Tibial nerve (tissue), 4 donors: ENCODE results near the gene COL25A1. TPM values are rescaled to one million over a fixed set of nuclear protein-coding genes. Genes with fewer than 3 reads are reported as not detected.

Source experiments
- DNase-seq, 2 donors: peaks; one replicate each; pipeline ENCODE4 v3.0.0-alpha.2; 2019; ENCODE audit warnings: low spot score in 2 of 2
- H3K27ac ChIP-seq, 4 donors: fragments of 200-600 bp; sonication (generic) in 3 of 4; one replicate each; pipeline ENCODE4 v1.5.1; 2017 to 2019; ENCODE audit warnings: mild to moderate bottlenecking in 1 of 4
- H3K27me3 ChIP-seq, 2 donors: fragments of 200-600 bp; sonication (generic) in 1 of 2; one replicate each; pipeline versions ENCODE4 v1.5.1 to v1.6.0; 2017 to 2019
- H3K36me3 ChIP-seq, 3 donors: fragments of 200-600 bp; sonication (generic); one replicate each; pipeline ENCODE4 v1.5.1; 2018 to 2019
- H3K4me1 ChIP-seq, 4 donors: fragments of 200-600 bp; sonication (generic) in 3 of 4; one replicate each; pipeline ENCODE4 v1.5.1; 2017 to 2019
- H3K4me3 ChIP-seq, 4 donors: fragments of 200-600 bp; sonication (generic) in 3 of 4; one replicate each; pipeline ENCODE4 v1.5.1; 2017 to 2019; ENCODE audit warnings: mild to moderate bottlenecking in 1 of 4, moderate library complexity in 1 of 4
- H3K9me3 ChIP-seq, 4 donors: fragments of 200-600 bp; sonication (generic) in 3 of 4; one replicate each; pipeline ENCODE4 v1.5.1; 2017 to 2019
- EP300 ChIP-seq, 2 donors: sonication (generic); formaldehyde crosslinking; IDR thresholded peaks; one replicate each; pipeline ENCODE4 v1.6.1; 2017; ENCODE audit warnings: antibody characterized with exemption in 2 of 2, mild to moderate bottlenecking in 1 of 2
- POLR2A ChIP-seq, 2 donors: fragments of 450-650 bp; IDR thresholded peaks; one replicate each; pipeline ENCODE4 v1.6.1; 2017; ENCODE audit warnings: antibody characterized with exemption in 2 of 2, mild to moderate bottlenecking in 2 of 2, moderate library complexity in 2 of 2
- WGBS, 2 donors: methylation state at CpG; one replicate each; pipeline ENCODE4 v1.1.5; 2018; 5-methylcytosine and 5-hydroxymethylcytosine counted together
- total RNA-seq, 4 donors: library from RNA; depleted of rRNA; stranded (reverse); fragments of >200 nt; gene quantifications; one replicate each; pipeline ENCODE4 v1.1.0, GENCODE V29; 2016
- TF ChIP-seq, protein P1 (sequence below), 5 experiments: fragments of 200-600 bp in 3 of 5; fragments of 450-650 bp in 2 of 5; sonication (generic) in 3 of 5; IDR thresholded peaks; one replicate each; pipeline ENCODE4 v1.5.1; 2016 to 2019; ENCODE audit warnings: antibody characterized with exemption in 5 of 5, mild to moderate bottlenecking in 3 of 5, moderate library complexity in 2 of 5

COL25A1 gene
- total RNA-seq, 4 donors from 2014 or later = 1.5 to 4.1 (median 2.3) TPM

DNA sequence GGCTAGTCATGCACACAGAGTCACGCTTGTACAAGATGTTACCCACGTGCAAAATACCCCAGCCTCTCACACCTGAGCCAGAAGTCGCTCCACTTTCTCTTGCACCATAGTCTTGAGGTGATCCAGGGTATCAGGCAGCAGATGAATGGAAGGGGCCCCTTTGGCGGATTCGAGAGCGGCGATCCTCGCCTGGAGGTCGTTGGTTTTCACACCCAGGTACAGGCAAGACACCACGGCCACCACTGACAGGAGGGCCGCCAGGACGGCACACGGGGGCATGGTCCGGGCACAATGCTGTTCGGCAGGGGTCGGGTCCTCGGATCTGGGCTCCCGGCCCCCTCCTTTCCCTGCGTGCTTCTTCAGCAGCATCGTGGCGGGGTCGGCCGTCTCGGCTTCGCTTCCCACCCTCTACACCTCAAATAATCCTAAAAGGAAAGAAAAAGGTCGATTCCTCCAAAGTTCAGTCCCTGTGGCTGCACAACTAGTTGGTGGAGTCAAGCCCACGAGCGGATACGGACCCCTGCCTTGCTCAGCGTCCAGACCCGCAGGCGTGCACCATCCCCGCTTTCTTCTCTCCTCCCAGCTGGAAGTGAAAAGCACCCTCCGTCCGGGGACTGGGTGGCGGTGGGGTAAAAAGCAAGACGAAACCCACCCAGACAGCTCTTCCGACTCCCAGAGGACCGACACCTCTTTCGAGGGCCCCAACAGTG is 652 bp downstream of the COL25A1 start:
- Histone ChIP-seq H3K4me3 (peak overlapping the region; percentile 23 to 73 (median 44)), H3K9me3 (no peaks in the 10 kb centered on the region), H3K27me3 (peaks cover 0 to 15% of the 10 kb centered on the region in 2 donors), H3K27ac (peak overlapping the region in 1 of 4 donors; percentile 50), H3K36me3 (no peaks in the 10 kb centered on the region), H3K4me1 (peaks cover 0 to 17% (median 12%) of the 10 kb centered on the region in 4 donors)
- no peak for DNase-seq
- WGBS, 2 donors = 14 to 16% methylated on average over 34 to 39 of the region's 40 CpGs
- TF ChIP-seq, protein P1, sequence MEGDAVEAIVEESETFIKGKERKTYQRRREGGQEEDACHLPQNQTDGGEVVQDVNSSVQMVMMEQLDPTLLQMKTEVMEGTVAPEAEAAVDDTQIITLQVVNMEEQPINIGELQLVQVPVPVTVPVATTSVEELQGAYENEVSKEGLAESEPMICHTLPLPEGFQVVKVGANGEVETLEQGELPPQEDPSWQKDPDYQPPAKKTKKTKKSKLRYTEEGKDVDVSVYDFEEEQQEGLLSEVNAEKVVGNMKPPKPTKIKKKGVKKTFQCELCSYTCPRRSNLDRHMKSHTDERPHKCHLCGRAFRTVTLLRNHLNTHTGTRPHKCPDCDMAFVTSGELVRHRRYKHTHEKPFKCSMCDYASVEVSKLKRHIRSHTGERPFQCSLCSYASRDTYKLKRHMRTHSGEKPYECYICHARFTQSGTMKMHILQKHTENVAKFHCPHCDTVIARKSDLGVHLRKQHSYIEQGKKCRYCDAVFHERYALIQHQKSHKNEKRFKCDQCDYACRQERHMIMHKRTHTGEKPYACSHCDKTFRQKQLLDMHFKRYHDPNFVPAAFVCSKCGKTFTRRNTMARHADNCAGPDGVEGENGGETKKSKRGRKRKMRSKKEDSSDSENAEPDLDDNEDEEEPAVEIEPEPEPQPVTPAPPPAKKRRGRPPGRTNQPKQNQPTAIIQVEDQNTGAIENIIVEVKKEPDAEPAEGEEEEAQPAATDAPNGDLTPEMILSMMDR (IDR thresholded peaks at IDR 0.05) = no peak
- TF ChIP-seq POLR2A (IDR thresholded peaks at IDR 0.05) (no peak), EP300 (IDR thresholded peaks at IDR 0.05) (no peak)

DNA sequence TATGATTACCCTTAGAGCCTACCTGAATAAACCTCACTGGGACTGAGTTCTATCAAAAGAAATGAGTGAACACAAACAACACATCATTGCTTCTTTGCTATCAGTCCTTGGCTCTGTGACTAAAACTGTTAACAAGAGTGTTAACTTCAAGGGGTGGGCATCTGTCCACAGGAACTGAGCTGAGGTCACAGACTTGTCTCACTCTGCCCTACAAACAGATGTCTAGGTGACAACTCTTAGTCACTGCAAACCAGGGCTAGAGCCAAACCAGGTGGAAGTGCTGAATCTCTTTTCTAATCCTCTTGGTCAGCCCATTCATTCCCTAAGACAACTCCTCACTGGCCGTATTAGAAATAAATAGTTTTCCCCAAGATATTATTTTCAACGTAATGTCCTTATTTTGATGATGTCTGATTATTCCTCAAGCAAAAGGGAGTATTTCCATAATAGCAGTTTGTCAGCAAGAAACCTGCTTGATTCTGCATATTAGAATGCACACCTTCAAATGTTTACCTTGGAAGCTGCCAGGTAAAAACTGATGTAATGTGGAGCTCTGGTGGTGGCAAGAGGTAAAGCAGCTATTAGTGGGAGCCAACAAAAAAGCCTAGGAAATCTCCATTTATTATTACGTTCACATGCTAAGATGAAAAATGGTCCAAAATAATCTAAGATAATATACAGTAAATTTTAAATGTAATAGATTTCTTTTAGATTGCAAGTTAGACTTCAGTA is 4.0 kb downstream of the COL25A1 start:
- WGBS, 2 donors = 75 to 76% methylated on average over 3 of the region's 3 CpGs
- H3K27ac ChIP-seq = no peak overlapping the region
- no peak overlapping the region for H3K4me3 ChIP-seq
- H3K36me3 ChIP-seq = no peaks in the 10 kb centered on the region
- no peak for DNase-seq
- no peaks in the 10 kb centered on the region for H3K9me3 ChIP-seq
- peaks cover 0 to 15% of the 10 kb centered on the region in 2 donors for H3K27me3 ChIP-seq
- TF ChIP-seq, protein P1 (IDR thresholded peaks at IDR 0.05) = peak in 4 of 5 experiments; percentile 10 to 24 (median 16)
- TF ChIP-seq POLR2A (IDR thresholded peaks at IDR 0.05) = no peak
- peaks cover 0 to 17% (median 12%) of the 10 kb centered on the region in 4 donors for H3K4me1 ChIP-seq

DNA sequence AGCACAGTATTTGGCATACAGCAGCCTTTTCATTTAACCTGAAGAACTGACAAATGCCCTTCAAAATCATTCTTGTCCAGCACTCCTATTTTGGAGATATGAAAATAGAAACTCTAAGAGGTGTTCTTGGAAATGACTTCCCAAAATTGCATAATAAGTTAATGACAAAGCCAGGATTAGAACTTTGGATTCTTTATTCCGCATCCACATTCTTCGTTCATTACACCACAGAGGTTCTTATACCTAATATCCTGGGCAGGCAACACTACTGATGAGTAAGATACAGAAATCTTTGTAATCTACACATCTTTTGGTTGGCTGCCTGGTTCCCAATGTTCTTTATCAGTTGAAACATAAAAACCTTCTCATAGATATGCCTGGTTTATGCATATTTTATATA is 5.9 kb downstream of the COL25A1 start:
- DNase-seq = no peak
- H3K4me3 ChIP-seq = no peak overlapping the region
- H3K4me1 ChIP-seq = peaks cover 0 to 1% (median under 1%) of the 10 kb centered on the region in 4 donors
- H3K9me3 ChIP-seq = no peaks in the 10 kb centered on the region
- TF ChIP-seq POLR2A (IDR thresholded peaks at IDR 0.05) = no peak
- TF ChIP-seq, protein P1 (IDR thresholded peaks at IDR 0.05) = no peak
- TF ChIP-seq EP300 (IDR thresholded peaks at IDR 0.05) = no peak
- 96% methylated on average over 2 of the region's 2 CpGs for WGBS, 2 donors
- H3K27ac ChIP-seq = no peak overlapping the region
- no peaks in the 10 kb centered on the region for H3K36me3 ChIP-seq
- peaks cover 0 to 12% of the 10 kb centered on the region in 2 donors for H3K27me3 ChIP-seq

DNA sequence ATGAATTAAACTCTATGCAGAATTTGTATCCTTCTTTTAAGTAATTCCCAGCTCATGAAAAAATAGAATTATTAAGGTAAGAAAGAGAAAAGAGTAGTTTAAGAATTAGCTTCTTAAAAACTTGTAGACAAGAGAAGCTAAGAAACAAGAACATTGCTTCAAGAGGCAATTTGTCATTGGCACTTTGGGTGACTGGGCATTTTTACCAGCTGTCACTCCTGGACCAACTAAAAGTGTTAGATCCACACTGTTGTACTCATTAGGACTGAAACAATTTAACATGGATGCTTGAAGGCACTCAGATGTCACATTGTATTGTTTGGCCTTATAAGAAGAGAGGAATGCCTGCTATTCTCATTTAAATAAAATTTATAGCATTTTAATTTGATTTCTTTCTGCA is 7.4 kb downstream of the COL25A1 start:
- DNase-seq = no peak
- no peaks in the 10 kb centered on the region for H3K4me1 ChIP-seq
- H3K27ac ChIP-seq = no peak overlapping the region
- TF ChIP-seq, protein P1 (IDR thresholded peaks at IDR 0.05) = no peak
- TF ChIP-seq POLR2A (IDR thresholded peaks at IDR 0.05) = no peak
- no peak for TF ChIP-seq EP300 (IDR thresholded peaks at IDR 0.05)
- no peaks in the 10 kb centered on the region for H3K9me3 ChIP-seq
- H3K4me3 ChIP-seq = no peak overlapping the region
- no peaks in the 10 kb centered on the region for H3K36me3 ChIP-seq
- H3K27me3 ChIP-seq = no peaks in the 10 kb centered on the region

DNA sequence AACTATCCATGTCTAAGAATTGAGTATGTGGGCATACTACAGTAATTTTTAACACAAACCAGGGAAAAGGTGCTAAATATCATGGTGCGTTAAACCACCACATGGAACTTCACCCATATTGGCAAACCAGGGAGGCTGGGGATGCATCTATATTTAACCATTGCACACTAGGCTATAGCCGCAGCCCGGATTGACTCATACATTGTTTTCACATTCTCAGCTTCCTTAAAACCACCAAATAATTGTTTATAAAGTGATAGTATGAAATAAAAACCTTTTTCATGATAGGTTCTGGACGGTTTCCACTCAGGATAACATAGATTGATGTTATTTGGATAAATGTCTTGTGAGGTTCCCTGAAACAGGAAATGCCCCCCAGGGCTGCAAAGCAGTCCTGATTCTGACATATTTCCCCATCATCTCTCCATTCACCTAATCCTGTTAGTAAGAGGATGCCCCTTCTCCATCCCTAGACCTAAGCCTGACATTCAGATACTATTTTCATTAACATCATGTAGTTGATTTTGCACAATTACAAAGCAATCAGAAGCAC is 7.9 kb downstream of the COL25A1 start:
- TF ChIP-seq, protein P1 (IDR thresholded peaks at IDR 0.05) = no peak
- TF ChIP-seq EP300 (IDR thresholded peaks at IDR 0.05) (no peak), POLR2A (IDR thresholded peaks at IDR 0.05) (no peak)
- no peaks in the 10 kb centered on the region for H3K36me3 ChIP-seq
- no peaks in the 10 kb centered on the region for H3K27me3 ChIP-seq
- H3K27ac ChIP-seq = no peak overlapping the region
- WGBS, 2 donors = 91 to 92% methylated on average over 4 of the region's 4 CpGs
- no peaks in the 10 kb centered on the region for H3K9me3 ChIP-seq
- DNase-seq = no peak
- H3K4me3 ChIP-seq = no peak overlapping the region
- no peaks in the 10 kb centered on the region for H3K4me1 ChIP-seq
